Psoas muscle (tissue), 8 donors: ENCODE measurements around the gene ECPAS. TPM values are rescaled to one million over a fixed set of nuclear protein-coding genes. Genes with fewer than 3 reads are reported as not detected.

ENCODE experiments used
- ATAC-seq, 4 donors: fragments of 200-7000 bp; cut with Tn5 transposase; one replicate each; pipeline ENCODE4 v1.9.1; 2020; ENCODE audit warnings: moderate library complexity in 3 of 4, mild to moderate bottlenecking in 2 of 4
- DNase-seq, 2 donors: peaks; one replicate each; pipeline ENCODE4 v3.0.0-alpha.2; 2020
- H3K27ac ChIP-seq: fragments of 200-600 bp; one replicate; pipeline ENCODE4 v1.8.0; 2022
- H3K27me3 ChIP-seq, 3 donors: fragments of 200-600 bp in 1 of 3; one replicate each; pipeline versions ENCODE4 v1.6.1 to v1.8.0; 2013 to 2022; ENCODE audit warnings: low read length in 2 of 3, mild to moderate bottlenecking in 2 of 3, moderate library complexity in 1 of 3; ENCODE audit not compliant: insufficient read depth in 3 of 3
- H3K36me3 ChIP-seq, 2 donors: fragments of 200-600 bp in 1 of 2; one replicate each; pipeline versions ENCODE4 v1.6.1 to v1.8.0; 2013 to 2022; ENCODE audit warnings: low read depth in 1 of 2, mild to moderate bottlenecking in 1 of 2, moderate library complexity in 1 of 2; ENCODE audit not compliant: insufficient read depth in 1 of 2
- H3K4me1 ChIP-seq: fragments of 200-600 bp; one replicate; pipeline ENCODE4 v1.8.0; 2022
- H3K4me3 ChIP-seq: fragments of 200-600 bp; one replicate; pipeline ENCODE4 v1.8.0; 2022; ENCODE audit warnings: mild to moderate bottlenecking
- H3K9me3 ChIP-seq: fragments of 200-600 bp; one replicate; pipeline ENCODE4 v1.8.0; 2022
- CTCF ChIP-seq: fragments of 200-600 bp; IDR thresholded peaks from one replicate; pipeline ENCODE4 v1.8.0; 2022; ENCODE audit warnings: antibody characterized with exemption
- WGBS, 3 donors: extraction: QIAGEN DNeasy Blood & Tissue Kit; methylation state at CpG; one replicate each; pipeline versions ENCODE4 v1.1.6 to v1.1.7; 2013; 5-methylcytosine and 5-hydroxymethylcytosine counted together
- intact Hi-C, 2 donors: fragments of 100-400 bp; cut with DNase I; formaldehyde crosslinking; loops; one replicate each; pipeline versions ENCODE4 v1.11.0 to v1.14.2; 2022
- polyA plus RNA-seq, 3 donors: library from polyadenylated mRNA; stranded (reverse); fragments of 200-250 nt; gene quantifications; one replicate each; pipeline ENCODE4 v1.2.3, GENCODE V29; 2013
- total RNA-seq, 4 donors: library from RNA; stranded (reverse); fragmentation: NEBNext Ultra II Directional in 2 of 4; extraction: Animal tissue kit (Norgen Biotek cat#: 25700) in 2 of 4; gene quantifications; one replicate each; pipeline versions ENCODE4 v1.2.1 to v1.2.4, GENCODE V29; 2021 to 2023
- donor health status: healthy with polysubstance abuse.
- donor health status: DM: no; HTN: no; CAD: no; lungs with moderate emphysema.
- donor health status: Bipolar disorder and iron deficiency.
- donor health status: healthy.
- donor health status: DM: yes; HTN: yes; CAD: no.
- donor health status: DM: no; HTN: no; CAD: no.
- donor health status: DM: no; HTN: no; CAD: no.
- donor health status: DM: yes; HTN: yes; CAD: no.

The ECPAS gene
- total and polyA plus RNA-seq, 7 donors: 95.9 to 456 (median 307) TPM

DNA sequence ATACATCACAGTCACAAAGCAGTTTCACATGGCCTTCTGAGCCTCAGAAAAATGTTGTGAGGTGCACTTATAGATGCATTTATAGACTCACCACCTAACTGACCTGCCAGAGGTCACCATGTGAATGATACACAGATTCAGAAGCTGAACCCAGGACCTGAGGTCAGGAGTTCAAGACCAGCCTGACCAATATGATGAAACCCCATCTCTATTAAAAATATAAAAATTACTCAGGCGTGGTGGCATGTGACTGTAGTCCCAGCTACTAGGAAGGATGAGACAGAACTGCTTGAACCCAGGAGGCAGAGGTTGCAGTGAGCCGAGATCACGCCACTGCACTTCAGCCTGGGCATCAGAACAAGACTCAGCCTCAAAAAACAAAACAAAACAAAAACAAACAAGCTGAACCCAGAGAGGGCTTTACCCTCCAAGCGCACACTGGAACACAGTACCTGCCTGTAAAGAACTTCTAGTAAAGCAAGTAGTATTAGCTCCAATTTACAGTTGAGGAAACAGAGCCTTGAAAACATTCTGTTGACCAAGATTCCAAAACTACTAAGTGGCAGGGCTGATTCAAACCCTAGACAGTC lies 16.3 kb downstream of the ECPAS start:
- no peaks in the 10 kb centered on the region for H3K36me3 ChIP-seq
- H3K27ac ChIP-seq: peak overlapping the region; percentile 60
- H3K27me3 ChIP-seq: no peaks in the 10 kb centered on the region
- no peak for DNase-seq
- WGBS, 3 donors: 68 to 90% (median 69%) methylated on average over 4 of the region's 4 CpGs
- H3K4me3 ChIP-seq: no peak overlapping the region
- H3K4me1 ChIP-seq: peaks cover 51% of the 10 kb centered on the region
- intact Hi-C loops: no loop called here
- no peaks in the 10 kb centered on the region for H3K9me3 ChIP-seq
- ATAC-seq: peak; percentile 40 to 75 (median 62)
- no peak for TF ChIP-seq CTCF

DNA sequence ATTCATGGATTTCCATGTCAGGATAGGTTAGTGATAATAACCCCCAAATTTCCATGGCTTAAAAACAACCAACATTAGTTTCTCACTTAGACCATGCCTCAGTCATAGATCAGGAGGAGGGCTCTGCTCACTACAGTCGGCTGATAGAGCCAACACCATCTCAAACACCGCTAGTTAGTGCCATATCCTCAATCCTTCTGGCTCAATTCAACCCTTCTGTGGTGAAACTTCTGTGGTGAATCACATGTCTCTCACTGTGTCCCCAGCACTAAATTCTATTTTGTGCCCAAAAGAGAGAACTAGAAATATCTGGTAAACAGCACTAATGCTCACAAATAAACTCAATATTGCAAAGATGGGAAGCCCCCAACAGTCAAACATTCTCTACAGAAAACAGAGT lies 21.1 kb downstream of the ECPAS start:
- no peak for ATAC-seq
- Histone ChIP-seq H3K4me3 (no peak overlapping the region), H3K9me3 (peaks cover 11% of the 10 kb centered on the region), H3K4me1 (peaks cover 44% of the 10 kb centered on the region), H3K36me3 (no peaks in the 10 kb centered on the region), H3K27ac (no peak overlapping the region), H3K27me3 (no peaks in the 10 kb centered on the region)
- TF ChIP-seq CTCF: no peak
- DNase-seq: no peak
- intact Hi-C loops: no loop called here
- 93 to 94% (median 94%) methylated on average over 2 of the region's 2 CpGs for WGBS, 3 donors

- TF ChIP-seq CTCF: no peak
- intact Hi-C loops: no loop called here
Measured at GRCh38 chr9:111458139-111459009, 25.8 kb downstream of the ECPAS start.

DNA sequence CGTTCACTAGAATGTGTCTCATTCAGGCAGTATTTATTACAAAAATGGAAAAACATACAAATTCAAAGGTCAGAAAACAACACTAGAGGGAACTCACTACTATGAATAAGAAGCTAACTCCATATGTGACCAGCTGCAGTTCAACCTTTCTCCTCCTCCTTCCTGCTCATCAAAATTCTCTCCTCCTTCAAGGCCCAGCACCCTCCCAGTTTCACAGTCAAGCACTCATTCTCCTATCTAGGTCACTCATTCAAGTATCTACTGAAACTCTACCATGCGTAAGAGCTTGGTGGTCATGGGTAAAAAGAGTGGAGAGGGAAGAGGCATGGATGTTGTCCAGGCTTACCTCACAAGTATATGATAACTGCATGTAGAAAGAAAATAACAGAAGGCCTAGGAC lies 27.7 kb downstream of the ECPAS start:
- no peak for TF ChIP-seq CTCF
- H3K36me3 ChIP-seq: no peaks in the 10 kb centered on the region
- no peaks in the 10 kb centered on the region for H3K27me3 ChIP-seq
- peaks cover 82% of the 10 kb centered on the region for H3K4me1 ChIP-seq
- no peak overlapping the region for H3K4me3 ChIP-seq
- peaks cover 4% of the 10 kb centered on the region for H3K9me3 ChIP-seq
- WGBS, 3 donors: 37 to 55% (median 41%) methylated on average over 2 of the region's 2 CpGs
- ATAC-seq: peak; percentile 67 to 78 (median 71)
- intact Hi-C loops: no loop called here
- no peak for DNase-seq
- H3K27ac ChIP-seq: peak overlapping the region; percentile 46

More at GRCh38 chr9:111458139-111459009, 25.8 kb downstream of the ECPAS start:
- Histone ChIP-seq H3K4me3 (no peak overlapping the region), H3K36me3 (no peaks in the 10 kb centered on the region), H3K27ac (peak overlapping the region; percentile 24), H3K4me1 (peaks cover 67% of the 10 kb centered on the region), H3K27me3 (no peaks in the 10 kb centered on the region), H3K9me3 (peaks cover 11% of the 10 kb centered on the region)
- 53 to 74% (median 56%) methylated on average over 7 of the region's 7 CpGs for WGBS, 3 donors
- peak in 1 of 4 donors; percentile 7 for ATAC-seq
- no peak for DNase-seq
